CD4-positive, alpha-beta T cell treated with Interleukin-15 for 4 hours (primary cell): ENCODE measurements around the gene RBBP8.
A peak's percentile ranks its signal among the peaks of the same experiment; 100 is the strongest.

Experiments used
- DNase-seq: peaks from one replicate; pipeline ENCODE4 v3.0.0-alpha.2; 2020; ENCODE audit warnings: low spot score

RBBP8 gene

GRCh38 chr18:23063502-23063901 lies 130.4 kb downstream of the RBBP8 start:
- no peak for DNase-seq

- DNase-seq: no peak
Measured at GRCh38 chr18:23065234-23065806, 132.2 kb downstream of the RBBP8 start.

DNA sequence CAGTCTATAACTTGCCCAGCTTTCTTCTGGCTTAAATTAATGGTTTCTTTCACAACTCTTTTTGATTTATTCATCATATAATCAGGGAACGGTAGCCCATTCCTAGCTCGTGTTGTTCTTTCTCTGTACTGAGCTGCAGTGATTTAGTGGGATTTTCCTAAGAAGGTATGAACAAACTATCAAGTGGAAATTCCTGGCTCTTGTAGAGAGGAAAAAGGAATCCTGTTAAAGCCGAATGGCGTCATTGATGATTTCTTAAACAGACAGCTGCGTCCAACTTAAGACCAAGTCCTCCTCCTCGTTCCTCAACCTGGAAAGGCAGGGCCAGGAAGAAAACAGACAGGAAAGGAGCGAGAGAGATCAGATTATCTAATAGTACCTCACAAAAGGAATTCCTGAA lies 132.9 kb downstream of the RBBP8 start:
- DNase-seq: no peak

DNA sequence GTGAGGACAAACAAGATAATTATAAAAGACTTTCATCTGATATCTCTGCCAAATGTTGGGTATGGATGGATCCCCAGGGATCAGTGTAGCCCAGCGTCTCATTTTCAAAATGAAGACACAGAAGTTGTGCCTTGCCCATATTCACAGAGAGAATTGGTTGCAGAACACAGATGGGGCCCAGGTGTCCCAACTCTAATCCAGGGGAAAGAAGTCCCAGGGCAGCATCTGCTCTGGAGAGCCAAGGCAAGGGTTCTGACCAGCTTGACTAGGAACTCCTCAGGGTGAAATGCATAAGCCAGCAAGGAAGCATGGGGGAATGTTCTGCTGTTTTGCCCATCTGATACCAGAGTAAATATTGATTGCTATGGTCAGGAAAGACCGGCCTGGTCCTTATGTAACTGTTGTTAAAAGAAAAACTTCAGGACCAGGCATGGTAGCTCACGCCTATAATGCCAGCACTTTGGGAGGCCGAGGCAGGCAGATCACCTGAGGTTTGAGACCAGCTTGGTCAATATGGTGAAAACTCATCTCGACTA lies 133.4 kb downstream of the RBBP8 start:
- DNase-seq: no peak

GRCh38 chr18:23067236-23067635 lies 134.1 kb downstream of the RBBP8 start:
- no peak for DNase-seq

DNA sequence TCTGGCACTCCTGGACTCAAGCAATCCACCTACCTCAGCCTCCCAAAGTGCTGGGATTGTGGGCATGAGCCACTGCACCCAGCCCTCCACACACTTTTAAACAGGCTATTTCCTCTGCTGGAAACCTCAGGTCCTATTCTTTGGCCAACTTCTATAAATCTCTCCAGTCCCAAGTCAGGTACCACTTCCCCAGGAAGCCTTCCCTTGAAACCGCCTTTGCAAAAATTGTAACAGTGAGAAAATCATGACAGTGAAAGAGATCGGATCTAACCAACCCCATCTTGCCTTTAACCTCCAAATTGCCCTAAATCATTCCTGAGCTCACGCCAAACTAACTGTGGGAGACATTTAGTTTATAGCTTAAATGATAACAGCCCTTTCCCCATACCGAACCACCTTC lies 134.9 kb downstream of the RBBP8 start:
- DNase-seq: no peak

- DNase-seq: no peak
Measured at GRCh38 chr18:23068570-23069310, 135.6 kb downstream of the RBBP8 start.

DNA sequence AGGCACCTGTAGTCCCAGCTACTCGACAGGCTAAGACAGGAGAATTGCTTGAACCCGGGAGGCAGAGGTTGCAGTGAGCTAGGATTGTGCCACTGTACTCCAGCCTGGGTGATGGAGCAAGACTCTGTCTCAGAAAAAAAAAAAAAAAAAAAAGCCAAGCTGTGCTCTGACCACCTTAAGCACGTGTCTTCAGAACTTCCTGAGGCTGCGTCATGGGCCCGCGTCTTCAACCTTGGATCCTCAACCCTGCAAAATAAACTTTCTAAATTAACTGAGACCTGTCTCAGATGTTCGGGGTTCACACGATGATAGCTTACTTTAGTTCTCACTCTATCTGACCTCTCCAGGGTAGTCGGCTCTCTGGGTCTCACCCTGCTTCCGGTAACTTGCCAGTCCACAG lies 136.4 kb downstream of the RBBP8 start:
- peak; percentile 24 for DNase-seq

DNA sequence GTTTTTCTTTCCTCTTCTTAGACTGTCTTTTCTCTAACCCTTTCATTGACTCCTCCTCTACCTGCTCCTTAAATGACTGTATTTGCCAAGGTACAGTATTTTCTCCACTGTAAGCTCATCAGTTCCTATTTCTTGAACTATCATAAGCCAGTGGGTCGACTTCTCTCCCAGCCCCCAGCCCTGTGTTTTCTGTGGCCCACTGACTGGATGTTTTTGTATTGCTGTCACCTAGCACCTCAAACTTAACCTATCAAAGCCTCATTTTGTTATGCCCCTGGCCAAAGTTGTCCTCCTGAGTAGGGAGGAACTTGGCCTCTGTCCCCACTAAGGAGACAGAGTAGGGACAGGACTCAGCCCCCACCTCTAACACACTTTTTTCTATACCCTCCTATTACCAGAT lies 136.8 kb downstream of the RBBP8 start:
- DNase-seq: no peak

DNA sequence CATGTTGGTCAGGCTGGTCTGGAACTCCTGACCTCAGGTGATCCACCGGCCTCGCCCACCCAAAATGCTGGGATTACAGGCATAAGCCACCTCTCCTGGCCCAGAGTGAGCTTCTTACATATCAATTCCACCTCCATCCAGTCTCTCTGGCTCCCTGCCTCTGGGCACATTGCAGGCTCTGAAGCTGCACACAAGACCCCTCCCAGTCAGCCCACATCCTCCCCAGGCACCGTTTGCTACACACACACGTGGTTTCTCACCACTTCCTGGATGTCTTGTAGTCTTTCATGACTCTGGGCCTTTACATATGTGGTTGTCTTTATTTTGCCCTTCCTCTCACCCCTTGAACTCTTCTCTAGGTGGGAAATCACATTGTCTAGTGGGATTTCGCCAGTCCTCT lies 138.2 kb downstream of the RBBP8 start:
- peak; percentile 84 for DNase-seq

- DNase-seq: no peak
Measured at GRCh38 chr18:23072079-23072478, 139.0 kb downstream of the RBBP8 start.

- DNase-seq: no peak
Measured at GRCh38 chr18:23073996-23074606, 141.0 kb downstream of the RBBP8 start.
